Neural progenitor cell (in vitro differentiated cells): ENCODE measurements around the gene EIF4A3. TPM values are rescaled to one million over a fixed set of nuclear protein-coding genes. Genes with fewer than 3 reads are reported as not detected.

Experiments used
- DNase-seq: peaks from one replicate; pipeline ENCODE4 v3.0.0-alpha.2; 2016; ENCODE audit warnings: low spot score
- H2AFZ ChIP-seq: fragments of 200-600 bp; sonication (generic); replicated peaks from 2 replicates; pipeline ENCODE4 v1.6.1; 2016; ENCODE audit warnings: antibody characterized with exemption
- H3F3A ChIP-seq: fragments of 200-600 bp; sonication (generic); 2 replicates; pipeline ENCODE4 v1.6.1; 2016; ENCODE audit warnings: antibody characterized with exemption, low read depth
- H3K27ac ChIP-seq: fragments of 200-600 bp; sonication (generic); 2 replicates; pipeline ENCODE4 v1.5.1; 2016; ENCODE audit warnings: mild to moderate bottlenecking
- H3K27me3 ChIP-seq: fragments of 200-600 bp; sonication (generic); 2 replicates; pipeline ENCODE4 v1.6.1; 2016; ENCODE audit warnings: mild to moderate bottlenecking, moderate library complexity
- H3K36me3 ChIP-seq: fragments of 200-600 bp; sonication (generic); 2 replicates; pipeline ENCODE4 v1.5.1; 2016
- H3K4me1 ChIP-seq: fragments of 200-600 bp; sonication (generic); 2 replicates; pipeline ENCODE4 v1.6.1; 2016; ENCODE audit warnings: mixed run types
- H3K4me2 ChIP-seq: fragments of 200-600 bp; sonication (generic); 2 replicates; pipeline ENCODE4 v1.6.1; 2016
- H3K4me3 ChIP-seq: fragments of 200-600 bp; sonication (generic); 2 replicates; pipeline ENCODE4 v1.5.1; 2016
- H3K79me2 ChIP-seq: fragments of 200-600 bp; sonication (generic); 2 replicates; pipeline ENCODE4 v1.6.1; 2016; ENCODE audit warnings: low read depth
- H3K9ac ChIP-seq: fragments of 200-600 bp; sonication (generic); 2 replicates; pipeline ENCODE4 v1.6.1; 2016
- H3K9me3 ChIP-seq: fragments of 200-600 bp; sonication (generic); 2 replicates; pipeline ENCODE4 v1.5.1; 2016; ENCODE audit warnings: low read depth
- H4K20me1 ChIP-seq: fragments of 200-600 bp; sonication (generic); 2 replicates; pipeline ENCODE4 v1.6.1; 2016; ENCODE audit warnings: low read depth
- H3K27ac Mint-ChIP-seq: 3 replicates; pipeline ENCODE4 v1.8.0; 2021; ENCODE audit warnings: mixed read lengths
- H3K27me3 Mint-ChIP-seq: 2 replicates; pipeline ENCODE4 v1.8.0; 2022; ENCODE audit warnings: low read depth, mild to moderate bottlenecking, inconsistent platforms, moderate library complexity, mixed read lengths; ENCODE audit not compliant: insufficient read depth
- H3K36me3 Mint-ChIP-seq: 3 replicates; pipeline ENCODE4 v1.8.0; 2021; ENCODE audit warnings: mixed read lengths
- H3K4me1 Mint-ChIP-seq: 3 replicates; pipeline ENCODE4 v1.8.0; 2021; ENCODE audit warnings: mixed read lengths
- H3K4me3 Mint-ChIP-seq: 3 replicates; pipeline ENCODE4 v1.8.0; 2021; ENCODE audit warnings: mild to moderate bottlenecking, moderate library complexity, mixed read lengths
- H3K9me3 Mint-ChIP-seq: 3 replicates; pipeline ENCODE4 v1.8.0; 2020; ENCODE audit warnings: mixed read lengths
- CTCF ChIP-seq: fragments of 200-600 bp; sonication (generic); IDR thresholded peaks from 2 replicates; pipeline ENCODE4 v1.5.1; 2017; ENCODE audit warnings: antibody characterized with exemption, mild to moderate bottlenecking
- EZH2 ChIP-seq: fragments of 200-600 bp; sonication (generic); IDR thresholded peaks from 2 replicates; pipeline ENCODE4 v1.6.1; 2017; ENCODE audit warnings: antibody characterized with exemption, mild to moderate bottlenecking, moderate library complexity
- EZH2phosphoT487 ChIP-seq: fragments of 200-600 bp; sonication (generic); IDR thresholded peaks from 2 replicates; pipeline ENCODE4 v1.6.1; 2017; ENCODE audit warnings: antibody characterized with exemption
- total RNA-seq: library from RNA; depleted of rRNA; stranded (reverse); fragments of >200 nt; gene quantifications from 2 replicates; pipeline ENCODE4 v1.2.3, GENCODE V29; 2015; ENCODE audit warnings: low replicate concordance

The EIF4A3 gene
- total RNA-seq, 1 donor from 2014 or later = 102 TPM

GRCh38 chr17:80106176-80106575, 40.8 kb downstream of the EIF4A3 start:
- no peaks in the 10 kb centered on the region for H3F3A ChIP-seq
- no peak overlapping the region for H3K27ac ChIP-seq
- H3K79me2 ChIP-seq = no peaks in the 10 kb centered on the region
- Mint-ChIP-seq H3K36me3 (no peaks in the 10 kb centered on the region), H3K27ac (peak overlapping the region; percentile 91), H3K4me1 (peaks cover 29% of the 10 kb centered on the region), H3K4me3 (peak overlapping the region; percentile 26), H3K27me3 (peaks cover 6% of the 10 kb centered on the region), H3K9me3 (no peaks in the 10 kb centered on the region)
- H4K20me1 ChIP-seq = no peaks in the 10 kb centered on the region
- H3K9me3 ChIP-seq = no peaks in the 10 kb centered on the region
- TF ChIP-seq CTCF (no peak), EZH2phosphoT487 (no peak), EZH2 (no peak)
- H3K27me3 ChIP-seq = no peaks in the 10 kb centered on the region
- no peaks in the 10 kb centered on the region for H3K36me3 ChIP-seq
- no peak for DNase-seq
- H3K4me2 ChIP-seq = no peak overlapping the region
- H3K4me1 ChIP-seq = peaks cover 10% of the 10 kb centered on the region
- H2AFZ ChIP-seq = no peak overlapping the region
- no peak overlapping the region for H3K4me3 ChIP-seq
- H3K9ac ChIP-seq = no peak overlapping the region

GRCh38 chr17:80105762-80106161, 41.2 kb downstream of the EIF4A3 start:
- H3K4me1 Mint-ChIP-seq = peaks cover 31% of the 10 kb centered on the region
- H3K4me2 ChIP-seq = no peak overlapping the region
- DNase-seq = no peak
- TF ChIP-seq EZH2phosphoT487 (no peak), EZH2 (no peak), CTCF (no peak)
- H3K4me1 ChIP-seq = peaks cover 10% of the 10 kb centered on the region
- no peaks in the 10 kb centered on the region for H3F3A ChIP-seq
- no peak overlapping the region for H3K27ac ChIP-seq
- H4K20me1 ChIP-seq = no peaks in the 10 kb centered on the region
- H3K4me3 ChIP-seq = no peak overlapping the region
- H3K27me3 Mint-ChIP-seq = peaks cover 6% of the 10 kb centered on the region
- H3K27ac Mint-ChIP-seq = peak overlapping the region; percentile 91
- no peaks in the 10 kb centered on the region for H3K9me3 ChIP-seq
- no peaks in the 10 kb centered on the region for H3K79me2 ChIP-seq
- no peak overlapping the region for H3K4me3 Mint-ChIP-seq
- H3K36me3 Mint-ChIP-seq = no peaks in the 10 kb centered on the region
- H3K27me3 ChIP-seq = peaks cover 1% of the 10 kb centered on the region
- no peaks in the 10 kb centered on the region for H3K9me3 Mint-ChIP-seq
- no peak overlapping the region for H2AFZ ChIP-seq
- H3K9ac ChIP-seq = no peak overlapping the region
- H3K36me3 ChIP-seq = no peaks in the 10 kb centered on the region

DNA sequence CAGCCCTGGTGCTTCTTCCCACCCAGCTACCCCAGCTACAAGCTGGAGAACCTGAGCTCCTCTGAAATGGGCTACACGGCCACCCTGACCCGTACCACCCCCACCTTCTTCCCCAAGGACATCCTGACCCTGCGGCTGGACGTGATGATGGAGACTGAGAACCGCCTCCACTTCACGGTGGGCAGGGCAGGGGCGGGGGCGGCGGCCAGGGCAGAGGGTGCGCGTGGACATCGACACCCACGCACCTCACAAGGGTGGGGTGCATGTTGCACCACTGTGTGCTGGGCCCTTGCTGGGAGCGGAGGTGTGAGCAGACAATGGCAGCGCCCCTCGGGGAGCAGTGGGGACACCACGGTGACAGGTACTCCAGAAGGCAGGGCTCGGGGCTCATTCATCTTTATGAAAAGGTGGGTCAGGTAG, 42.0 kb downstream of the EIF4A3 start:
- no peaks in the 10 kb centered on the region for H3K9me3 Mint-ChIP-seq
- no peaks in the 10 kb centered on the region for H3K9me3 ChIP-seq
- no peak overlapping the region for H3K4me3 Mint-ChIP-seq
- TF ChIP-seq EZH2 = no peak
- no peak for TF ChIP-seq EZH2phosphoT487
- TF ChIP-seq CTCF = no peak
- no peak overlapping the region for H3K4me2 ChIP-seq
- H3K4me1 Mint-ChIP-seq = peaks cover 36% of the 10 kb centered on the region
- DNase-seq = no peak
- no peak overlapping the region for H3K27ac ChIP-seq
- H3F3A ChIP-seq = no peaks in the 10 kb centered on the region
- peaks cover 9% of the 10 kb centered on the region for H3K27me3 ChIP-seq
- H2AFZ ChIP-seq = no peak overlapping the region
- H3K27me3 Mint-ChIP-seq = peaks cover 11% of the 10 kb centered on the region
- H3K36me3 ChIP-seq = no peaks in the 10 kb centered on the region
- H3K9ac ChIP-seq = no peak overlapping the region
- H3K4me3 ChIP-seq = no peak overlapping the region
- H3K36me3 Mint-ChIP-seq = no peaks in the 10 kb centered on the region
- no peak overlapping the region for H3K27ac Mint-ChIP-seq
- H3K79me2 ChIP-seq = no peaks in the 10 kb centered on the region
- H4K20me1 ChIP-seq = no peaks in the 10 kb centered on the region
- H3K4me1 ChIP-seq = peaks cover 10% of the 10 kb centered on the region
